Measurements from ENCODE around the gene WNT9B.

The WNT9B gene

GRCh38 chr17:46890638-46891037, 39.3 kb downstream of the WNT9B start:
- TF ChIP-seq CTCF (IDR thresholded peaks at IDR 0.05; ENCODE audit: extremely low read depth, missing control alignments) = no peak

GRCh38 chr17:46892192-46892703, 40.9 kb downstream of the WNT9B start:
- TF ChIP-seq CTCF (IDR thresholded peaks at IDR 0.05; ENCODE audit: extremely low read depth, missing control alignments) = no peak
- DNase-seq (ENCODE audit: low spot score) = no peak

More at GRCh38 chr17:46890638-46891037, 39.3 kb downstream of the WNT9B start:
- DNase-seq (ENCODE audit: low spot score) = no peak

GRCh38 chr17:46894024-46894423, 42.6 kb downstream of the WNT9B start:
- TF ChIP-seq CTCF (IDR thresholded peaks at IDR 0.05; ENCODE audit: extremely low read depth, missing control alignments) = no peak
- no peak for DNase-seq (ENCODE audit: low spot score)

GRCh38 chr17:46894476-46895151, 43.2 kb downstream of the WNT9B start:
- DNase-seq (ENCODE audit: low spot score) = no peak
- no peak for TF ChIP-seq CTCF (IDR thresholded peaks at IDR 0.05; ENCODE audit: extremely low read depth, missing control alignments)

- DNase-seq (ENCODE audit: low spot score) = no peak
- TF ChIP-seq CTCF (IDR thresholded peaks at IDR 0.05; ENCODE audit: extremely low read depth, missing control alignments) = no peak
Measured at GRCh38 chr17:46895171-46895570, 43.8 kb downstream of the WNT9B start.

GRCh38 chr17:46896991-46897390, 45.6 kb downstream of the WNT9B start:
- no peak for TF ChIP-seq CTCF (IDR thresholded peaks at IDR 0.05; ENCODE audit: extremely low read depth, missing control alignments)
- no peak for DNase-seq (ENCODE audit: low spot score)

GRCh38 chr17:46898364-46898763, 47.0 kb downstream of the WNT9B start:
- no peak for TF ChIP-seq CTCF (IDR thresholded peaks at IDR 0.05; ENCODE audit: extremely low read depth, missing control alignments)
- no peak for DNase-seq (ENCODE audit: low spot score)
